Measurements from ENCODE around the gene GPBAR1. TPM values are rescaled to one million over a fixed set of nuclear protein-coding genes. Genes with fewer than 3 reads are reported as not detected.

Gene GPBAR1
- total and polyA plus RNA-seq, 9 of the 15 experiments (the other 6 are each of a cell fraction or from before 2014, with no cell fraction given) = not detected

- intact Hi-C loops (cut with micrococcal nuclease) (no loop called here), in situ Hi-C loops (cut with MboI) (no loop called here)
- ATAC-seq (no peak), FAIRE-seq (no peak), DNase-seq (ENCODE audit: extremely low read depth in 1 of 4, low spot score in 3 of 4) (no peak)
- no peaks in the 10 kb centered on the region; a peak in 1 of 5 replicates for H3K4me1 ChIP-seq (replicated peaks in 1 of 2; ENCODE audit: control insufficient read depth in 2 of 2, insufficient read depth in 2 of 2, low read length in 2 of 2)
- no peaks in the 10 kb centered on the region for H3K9me3 ChIP-seq (replicated peaks; ENCODE audit: control insufficient read depth, insufficient read depth, low read depth, low read length)
- H3K9me1 ChIP-seq (ENCODE audit: control insufficient read depth, insufficient read depth, low read length) = no peaks in the 10 kb centered on the region
- no TSS peak for BruUV-seq (replicated peaks)
- ChIA-PET POLR2A (interaction anchor here (0.6 to 1.5 kb wide), 4 partner anchors 15 to 877 kb away, joined by 3 read pairs; partner anchors contain the start of gene PNKD), CTCF (ENCODE audit: low intra/inter-chr PET ratio) (interaction anchor here (0.6 kb wide), 1 partner anchor 1927 kb away, joined by 3 read pairs; no protein-coding TSS in a partner anchor)
- H3K27me3 ChIP-seq (ENCODE audit: control insufficient read depth in 2 of 2, insufficient read depth in 2 of 2, low read length in 2 of 2) = no peaks in the 10 kb centered on the region
- H3K4me2 ChIP-seq (ENCODE audit: insufficient read depth, low read length) = no peak overlapping the region
- H3K4me3 ChIP-seq = no peak overlapping the region
- peaks cover 73% of the 10 kb centered on the region for H3K36me3 ChIP-seq (ENCODE audit: control insufficient read depth, insufficient read depth, low read length)
- TF ChIP-seq ZNF175 (CRISPR knock-in tag; IDR thresholded peaks at IDR 0.05; ENCODE audit: low read depth) (peak; percentile 52; the same call in 1 of the 2 replicates), FOSL1 (tag; conservative IDR thresholded peaks at IDR 0.05) (peak; percentile 65)
- TF ChIP-seq, protein P1, sequence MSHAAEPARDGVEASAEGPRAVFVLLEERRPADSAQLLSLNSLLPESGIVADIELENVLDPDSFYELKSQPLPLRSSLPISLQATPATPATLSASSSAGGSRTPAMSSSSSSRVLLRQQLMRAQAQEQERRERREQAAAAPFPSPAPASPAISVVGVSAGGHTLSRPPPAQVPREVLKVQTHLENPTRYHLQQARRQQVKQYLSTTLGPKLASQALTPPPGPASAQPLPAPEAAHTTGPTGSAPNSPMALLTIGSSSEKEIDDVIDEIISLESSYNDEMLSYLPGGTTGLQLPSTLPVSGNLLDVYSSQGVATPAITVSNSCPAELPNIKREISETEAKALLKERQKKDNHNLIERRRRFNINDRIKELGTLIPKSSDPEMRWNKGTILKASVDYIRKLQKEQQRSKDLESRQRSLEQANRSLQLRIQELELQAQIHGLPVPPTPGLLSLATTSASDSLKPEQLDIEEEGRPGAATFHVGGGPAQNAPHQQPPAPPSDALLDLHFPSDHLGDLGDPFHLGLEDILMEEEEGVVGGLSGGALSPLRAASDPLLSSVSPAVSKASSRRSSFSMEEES (CRISPR knock-in tag; IDR thresholded peaks at IDR 0.05) = no peak
- no peaks in the 10 kb centered on the region for H3K79me2 ChIP-seq (ENCODE audit: control insufficient read depth, insufficient read depth, low read length)
- peak overlapping the region; percentile 7; the same call in 1 of the 3 replicates for H3K27ac ChIP-seq (ENCODE audit: extremely low read depth, low read depth, low read length)
- no peak overlapping the region for H3K9ac ChIP-seq (ENCODE audit: insufficient read depth in 1 of 2, low read depth in 2 of 2, low read length in 2 of 2)
- WGBS (ENCODE audit: insufficient coverage, low coverage, missing lambda C conversion rate) = 53% methylated on average over 3 of the region's 3 CpGs
- H4K20me1 ChIP-seq (replicated peaks; ENCODE audit: control insufficient read depth, insufficient read depth, low read length) = no peaks in the 10 kb centered on the region
- no peak overlapping the region for H2AFZ ChIP-seq (ENCODE audit: low read depth, low read length)
These were observed 31.6 kb upstream of the GPBAR1 start for GRCh38 chr2:218229239-218229638.

All from K562 (cell line).